ENCODE measurements around the gene CD58. TPM values are rescaled to one million over a fixed set of nuclear protein-coding genes. Genes with fewer than 3 reads are reported as not detected.
A peak's percentile ranks its signal among the peaks of the same experiment; 100 is the strongest.

CD58 gene
- polyA plus RNA-seq, 1 of the 3 experiments (the other 2 are of a cell fraction): 18.1 TPM

GRCh38 chr1:116558140-116558549 lies 12.7 kb downstream of the CD58 start:
- no peak overlapping the region for H3K4me3 ChIP-seq (ENCODE audit: low read depth in 2 of 2, low read length in 1 of 2)
- H3K27ac ChIP-seq (ENCODE audit: low read depth in 2 of 2, low read length in 1 of 2): no peak overlapping the region
- peaks cover 0 to 4% of the 10 kb centered on the region in 2 experiments for H3K36me3 ChIP-seq (replicated peaks in 1 of 2; ENCODE audit: control insufficient read depth in 1 of 2, insufficient read depth in 2 of 2, low read length in 1 of 2)
- 98% methylated on average over 4 of the region's 4 CpGs for WGBS (ENCODE audit: low lambda C conversion rate)
- H3F3A ChIP-seq (replicated peaks; ENCODE audit: insufficient read depth): peaks cover 2% of the 10 kb centered on the region
- ChIA-PET CTCF (interaction anchor here (1.1 to 1.6 kb wide), 2 partner anchors 16 to 73 kb away, joined by 4 to 7 read pairs; no protein-coding TSS in a partner anchor), POLR2A (no interaction called here)
- DNase-seq: no peak
- no peak overlapping the region for H3K9ac ChIP-seq
- no peak for TF ChIP-seq FOSL2 (IDR thresholded peaks at IDR 0.05; ENCODE audit: borderline replicate concordance, low read depth)
- TF ChIP-seq USF2 (IDR thresholded peaks at IDR 0.05; ENCODE audit: borderline replicate concordance, low read depth, low read length): no peak
- no peak for TF ChIP-seq POLR2AphosphoS5 (IDR thresholded peaks at IDR 0.05; ENCODE audit: low read depth, low read length)
- no peak for TF ChIP-seq FOXM1 (IDR thresholded peaks at IDR 0.05; ENCODE audit: low read depth)
- TF ChIP-seq GATA2 (CRISPR knock-in tag; IDR thresholded peaks at IDR 0.05): no peak
- TF ChIP-seq NFIC (IDR thresholded peaks at IDR 0.05; ENCODE audit: borderline replicate concordance): no peak
- no peak for TF ChIP-seq GABPA (IDR thresholded peaks at IDR 0.05; ENCODE audit: low read depth)
- no peak for TF ChIP-seq TCF12 (IDR thresholded peaks at IDR 0.05)
- TF ChIP-seq YY1 (IDR thresholded peaks at IDR 0.05; ENCODE audit: low read depth): no peak
- TF ChIP-seq RCOR1 (IDR thresholded peaks at IDR 0.05; ENCODE audit: low read length): no peak
- no peak for TF ChIP-seq CHD2 (IDR thresholded peaks at IDR 0.05; ENCODE audit: low read length, partially characterized antibody)
- peaks cover 58% of the 10 kb centered on the region for H3K79me2 ChIP-seq (ENCODE audit: insufficient read depth)
- no peaks in the 10 kb centered on the region for H4K20me1 ChIP-seq (ENCODE audit: insufficient read depth)
- no peaks in the 10 kb centered on the region for H3K9me3 ChIP-seq
- no peak overlapping the region for H3K4me2 ChIP-seq
- H2AFZ ChIP-seq (ENCODE audit: low read depth): no peak overlapping the region
- H3K9me2 ChIP-seq: no peaks in the 10 kb centered on the region
- H3K27me3 ChIP-seq (ENCODE audit: insufficient read depth): no peaks in the 10 kb centered on the region
- H3K4me1 ChIP-seq (ENCODE audit: control insufficient read depth in 1 of 2, insufficient read depth in 2 of 2, low read depth in 1 of 2, low read length in 1 of 2): peaks cover 4 to 12% of the 10 kb centered on the region in 2 experiments; a peak in 3 of 4 replicates

GRCh38 chr1:116557323-116557878 lies 13.4 kb downstream of the CD58 start:
- ChIA-PET CTCF (interaction anchor here (0.8 to 1.3 kb wide), 3 partner anchors 17 to 72 kb away, joined by 3 to 4 read pairs (median 3); no protein-coding TSS in a partner anchor), POLR2A (no interaction called here)
- no peak for DNase-seq
- 96% methylated on average over 4 of the region's 4 CpGs for WGBS (ENCODE audit: low lambda C conversion rate)
- Histone ChIP-seq H3K4me3 (ENCODE audit: low read depth in 2 of 2, low read length in 1 of 2) (no peak overlapping the region), H3K79me2 (ENCODE audit: insufficient read depth) (peaks cover 52% of the 10 kb centered on the region), H3K27me3 (ENCODE audit: insufficient read depth) (no peaks in the 10 kb centered on the region), H3K4me2 (no peak overlapping the region), H3K4me1 (ENCODE audit: control insufficient read depth in 1 of 2, insufficient read depth in 2 of 2, low read depth in 1 of 2, low read length in 1 of 2) (peaks cover 4 to 12% of the 10 kb centered on the region in 2 experiments; a peak in 3 of 4 replicates), H3F3A (replicated peaks; ENCODE audit: insufficient read depth) (peaks cover 2% of the 10 kb centered on the region), H3K9me2 (no peaks in the 10 kb centered on the region; the same call in 1 of the 2 replicates), H3K9me3 (no peaks in the 10 kb centered on the region), H3K36me3 (replicated peaks in 1 of 2; ENCODE audit: control insufficient read depth in 1 of 2, insufficient read depth in 2 of 2, low read length in 1 of 2) (no peaks in the 10 kb centered on the region), H4K20me1 (ENCODE audit: insufficient read depth) (no peaks in the 10 kb centered on the region), H3K9ac (no peak overlapping the region), H2AFZ (ENCODE audit: low read depth) (peak overlapping the region; percentile 8; the same call in 1 of the 2 replicates), H3K27ac (ENCODE audit: low read depth in 2 of 2, low read length in 1 of 2) (peak overlapping the region in 1 of 2 experiments; percentile 63; a peak in 1 of 4 replicates)
- TF ChIP-seq CTCF (IDR thresholded peaks at IDR 0.05) (no peak), RCOR1 (IDR thresholded peaks at IDR 0.05; ENCODE audit: low read length) (no peak), CHD2 (IDR thresholded peaks at IDR 0.05; ENCODE audit: low read length, partially characterized antibody) (no peak), USF2 (IDR thresholded peaks at IDR 0.05; ENCODE audit: borderline replicate concordance, low read depth, low read length) (no peak), TEAD4 (IDR thresholded peaks at IDR 0.05; ENCODE audit: borderline replicate concordance, insufficient read depth) (no peak), FOXM1 (IDR thresholded peaks at IDR 0.05; ENCODE audit: low read depth) (no peak), SIN3A (IDR thresholded peaks at IDR 0.05; ENCODE audit: borderline replicate concordance, low read depth, low read length) (no peak), NFIC (IDR thresholded peaks at IDR 0.05; ENCODE audit: borderline replicate concordance) (no peak), SMC3 (IDR thresholded peaks at IDR 0.05; ENCODE audit: low read depth, low read length) (no peak), IRF3 (IDR thresholded peaks at IDR 0.05; ENCODE audit: low read depth, low read length) (no peak), RXRA (IDR thresholded peaks at IDR 0.05; ENCODE audit: borderline replicate concordance, low read depth) (no peak), EP300 (IDR thresholded peaks at IDR 0.05; ENCODE audit: borderline replicate concordance in 1 of 2, low read depth in 1 of 2, low read length in 1 of 2) (no peak), MXI1 (IDR thresholded peaks at IDR 0.05; ENCODE audit: low read depth, low read length) (no peak), RAD21 (IDR thresholded peaks at IDR 0.05; ENCODE audit: low read length) (no peak), MAX (IDR thresholded peaks at IDR 0.05; ENCODE audit: low read depth) (no peak), NRF1 (IDR thresholded peaks at IDR 0.05; ENCODE audit: low read depth, low read length) (no peak), TAF1 (IDR thresholded peaks at IDR 0.05; ENCODE audit: borderline replicate concordance, low read depth, low read length) (no peak), ELF1 (IDR thresholded peaks at IDR 0.05) (no peak)
